Trophoblast cell (in vitro differentiated cells and primary cell): ENCODE measurements around the gene RASL12.
A peak's percentile ranks its signal among the peaks of the same experiment; 100 is the strongest.
"Not testable (repeated sequence)": the region's sequence is repeated elsewhere in the genome, so short reads cannot be mapped to it uniquely, and the experiment has no call there.

Experiments used
- DNase-seq, 2 donors: peaks; one replicate each; pipeline ENCODE4 v3.0.0-alpha.2; 2016
- H2AFZ ChIP-seq: 2 replicates; pipeline ENCODE4 v1.6.1; 2013; ENCODE audit warnings: low read length, moderate library complexity, mild to moderate bottlenecking; ENCODE audit not compliant: insufficient read depth, poor library complexity
- H2AK5ac ChIP-seq: 2 replicates; pipeline ENCODE4 v1.6.1; 2013; ENCODE audit warnings: mild to moderate bottlenecking, low read length
- H2BK120ac ChIP-seq: 2 replicates; pipeline ENCODE4 v1.6.1; 2013; ENCODE audit warnings: low read length, mild to moderate bottlenecking, moderate library complexity; ENCODE audit not compliant: insufficient read depth, poor library complexity
- H2BK12ac ChIP-seq: 2 replicates; pipeline ENCODE4 v1.6.1; 2013; ENCODE audit warnings: mild to moderate bottlenecking, low read length, moderate library complexity
- H2BK5ac ChIP-seq: 2 replicates; pipeline ENCODE4 v1.6.1; 2013; ENCODE audit warnings: low read length, low read depth, moderate library complexity, mild to moderate bottlenecking; ENCODE audit not compliant: poor library complexity
- H3K14ac ChIP-seq: 2 replicates; pipeline ENCODE4 v1.6.1; 2013; ENCODE audit warnings: mild to moderate bottlenecking, low read length
- H3K18ac ChIP-seq: 2 replicates; pipeline ENCODE4 v1.6.1; 2013; ENCODE audit warnings: mild to moderate bottlenecking, low read length
- H3K23ac ChIP-seq: 2 replicates; pipeline ENCODE4 v1.6.1; 2013; ENCODE audit warnings: low read length
- H3K27ac ChIP-seq: 2 replicates; pipeline ENCODE4 v1.5.1; 2013; ENCODE audit warnings: low read depth, mild to moderate bottlenecking, inconsistent platforms, low read length, moderate library complexity
- H3K27me3 ChIP-seq: 2 replicates; pipeline ENCODE4 v1.6.1; 2013; ENCODE audit warnings: inconsistent platforms, mild to moderate bottlenecking, low read length, moderate library complexity; ENCODE audit not compliant: insufficient read depth
- H3K36me3 ChIP-seq, 2 experiments: 1 replicate in 1 of 2; 2 replicates in 1 of 2; pipeline ENCODE4 v1.6.1; 2013; ENCODE audit warnings: low read length in 2 of 2, mild to moderate bottlenecking in 2 of 2, moderate library complexity in 1 of 2; ENCODE audit not compliant: insufficient read depth in 2 of 2, control insufficient read depth in 1 of 2
- H3K4ac ChIP-seq: 2 replicates; pipeline ENCODE4 v1.6.1; 2013; ENCODE audit warnings: low read depth, mild to moderate bottlenecking, low read length, moderate library complexity
- H3K4me1 ChIP-seq, 2 experiments: 1 replicate in 1 of 2; 2 replicates in 1 of 2; pipeline ENCODE4 v1.6.1; 2013; ENCODE audit warnings: low read length in 2 of 2, mild to moderate bottlenecking in 2 of 2, moderate library complexity in 1 of 2; ENCODE audit not compliant: insufficient read depth in 2 of 2, control insufficient read depth in 1 of 2
- H3K4me2 ChIP-seq: 2 replicates; pipeline ENCODE4 v1.6.1; 2013; ENCODE audit warnings: inconsistent platforms, mild to moderate bottlenecking, low read length, moderate library complexity
- H3K4me3 ChIP-seq: 2 replicates; pipeline ENCODE4 v1.5.1; 2013; ENCODE audit warnings: mild to moderate bottlenecking, low read depth, low read length, inconsistent platforms
- H3K79me1 ChIP-seq: one replicate; pipeline ENCODE4 v1.6.1; 2013; ENCODE audit warnings: low read length
- H3K79me2 ChIP-seq: 2 replicates; pipeline ENCODE4 v1.6.1; 2013; ENCODE audit warnings: low read length, mild to moderate bottlenecking; ENCODE audit not compliant: control insufficient read depth, insufficient read depth, poor library complexity
- H3K9ac ChIP-seq: 2 replicates; pipeline ENCODE4 v1.6.1; 2013; ENCODE audit warnings: mild to moderate bottlenecking, low read length
- H3K9me3 ChIP-seq: 2 replicates; pipeline ENCODE4 v1.6.1; 2013; ENCODE audit warnings: low read depth, mild to moderate bottlenecking, control low read depth, inconsistent platforms, low read length; ENCODE audit not compliant: insufficient read depth
- H4K12ac ChIP-seq: 2 replicates; pipeline ENCODE4 v1.6.1; 2013; ENCODE audit warnings: low read depth, mild to moderate bottlenecking, low read length, moderate library complexity
- H4K8ac ChIP-seq: 2 replicates; pipeline ENCODE4 v1.6.1; 2013; ENCODE audit warnings: low read depth, mild to moderate bottlenecking, low read length, moderate library complexity
- H4K91ac ChIP-seq: one replicate; pipeline ENCODE4 v1.6.1; 2013; ENCODE audit warnings: low read depth, mild to moderate bottlenecking, low read length, moderate library complexity
- WGBS: extraction: QIAGEN DNeasy Blood & Tissue Kit; methylation state at CpG from one replicate; pipeline ENCODE4 v1.1.7; 2013; ENCODE audit warnings: missing lambda C conversion rate; ENCODE audit not compliant: insufficient read length, insufficient coverage; ENCODE audit errors: extremely low coverage; 5-methylcytosine and 5-hydroxymethylcytosine counted together

Gene RASL12

DNA sequence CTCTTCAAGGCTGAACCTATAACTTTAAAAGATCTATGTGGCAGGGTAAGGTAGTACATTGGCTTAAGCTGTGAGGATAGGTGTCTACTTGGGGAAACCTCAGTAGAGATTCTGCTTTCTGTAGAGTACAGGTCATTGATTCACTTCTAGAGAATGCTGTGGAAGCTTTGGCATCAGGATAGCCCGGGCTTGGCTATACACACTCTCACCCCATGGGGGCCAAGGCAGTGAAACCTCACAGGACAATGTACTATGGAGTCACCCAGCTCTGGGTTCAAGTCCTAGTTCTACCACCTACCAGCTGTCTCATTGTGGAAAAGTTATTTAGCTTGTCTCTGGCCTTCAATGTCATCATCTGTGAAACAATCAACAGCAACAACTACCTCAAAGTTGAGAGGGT is 47.4 kb downstream of the RASL12 start:
- Histone ChIP-seq H3K4ac (no peak overlapping the region), H3K27ac (no peak overlapping the region), H3K14ac (no peak overlapping the region), H2BK12ac (no peak overlapping the region), H3K36me3 (peaks cover 3% of the 10 kb centered on the region in 2 experiments), H2BK5ac (no peak overlapping the region), H4K8ac (no peak overlapping the region), H3K18ac (no peak overlapping the region), H3K23ac (no peak overlapping the region), H4K12ac (no peak overlapping the region), H3K79me1 (no peaks in the 10 kb centered on the region), H3K4me3 (no peak overlapping the region), H2AK5ac (no peak overlapping the region), H3K4me2 (no peak overlapping the region), H3K79me2 (no peaks in the 10 kb centered on the region), H3K27me3 (no peaks in the 10 kb centered on the region), H2AFZ (no peak overlapping the region), H4K91ac (no peak overlapping the region), H3K9me3 (no peaks in the 10 kb centered on the region), H3K9ac (no peak overlapping the region), H3K4me1 (no peaks in the 10 kb centered on the region), H2BK120ac (no peak overlapping the region)
- peak; percentile 15 to 32 for DNase-seq
- WGBS, result no CpG with 5 or more reads among the region's 1 CpG

DNA sequence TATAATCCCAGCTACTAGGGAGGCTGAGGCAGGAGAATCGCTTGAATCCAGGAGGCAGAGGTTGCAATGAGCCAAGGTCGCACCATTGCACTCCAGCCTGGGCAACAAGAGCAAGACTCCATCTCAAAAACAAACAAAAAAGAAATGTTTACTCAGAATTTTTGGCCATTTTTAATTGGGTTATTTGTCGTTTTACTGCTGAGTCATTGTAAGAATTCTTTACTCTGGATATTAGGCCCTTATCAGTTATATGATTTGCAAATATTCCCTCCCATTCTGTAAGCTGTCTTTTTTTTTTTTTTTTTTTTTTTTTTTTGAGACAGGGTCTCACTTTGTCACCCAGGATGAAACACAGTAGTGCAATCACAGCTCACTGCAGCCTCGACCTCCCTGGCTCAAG is 56.6 kb downstream of the RASL12 start:
- not testable (repeated sequence) for H3K18ac ChIP-seq, H3K4me2 ChIP-seq, H3K14ac ChIP-seq, H3K27me3 ChIP-seq, H3K79me2 ChIP-seq, H3K79me1 ChIP-seq, H4K12ac ChIP-seq, H3K4me3 ChIP-seq, H2AK5ac ChIP-seq, H4K8ac ChIP-seq, H2BK12ac ChIP-seq, H2AFZ ChIP-seq, H2BK120ac ChIP-seq, H4K91ac ChIP-seq, H2BK5ac ChIP-seq, H3K4me1 ChIP-seq, H3K23ac ChIP-seq, H3K9me3 ChIP-seq, H3K27ac ChIP-seq, H3K9ac ChIP-seq, H3K4ac ChIP-seq, DNase-seq
- H3K36me3 ChIP-seq, result peaks cover 9 to 11% of the 10 kb centered on the region in 2 experiments
- WGBS, result no CpG with 5 or more reads among the region's 4 CpGs

DNA sequence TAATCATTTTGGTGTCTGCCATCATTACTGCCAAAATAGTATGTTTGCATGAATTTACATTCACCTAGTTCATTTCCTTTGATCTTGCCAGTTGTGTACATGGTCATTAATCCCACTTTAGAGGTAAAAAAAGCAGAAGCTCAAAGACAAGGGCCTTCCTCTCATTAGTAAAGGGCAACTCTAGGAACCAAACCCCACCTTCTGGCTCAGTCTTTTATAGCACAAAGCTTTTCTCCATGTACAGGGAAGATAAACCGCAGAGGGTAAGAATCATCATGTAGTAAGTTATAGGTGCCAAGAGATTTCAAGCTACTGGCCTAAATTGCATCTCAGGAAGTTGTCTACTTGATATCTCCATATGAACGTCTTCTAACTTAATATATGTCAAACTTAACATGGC is 58.8 kb downstream of the RASL12 start:
- H2BK5ac ChIP-seq, result no peak overlapping the region
- H3K18ac ChIP-seq, result no peak overlapping the region
- no peak overlapping the region for H2BK120ac ChIP-seq
- H2AK5ac ChIP-seq, result no peak overlapping the region
- H2BK12ac ChIP-seq, result no peak overlapping the region
- no peak overlapping the region for H2AFZ ChIP-seq
- H3K27ac ChIP-seq, result no peak overlapping the region
- no peak overlapping the region for H3K9ac ChIP-seq
- no peak overlapping the region for H4K12ac ChIP-seq
- no peaks in the 10 kb centered on the region for H3K79me2 ChIP-seq
- H3K36me3 ChIP-seq, result peaks cover 6 to 10% of the 10 kb centered on the region in 2 experiments
- H4K91ac ChIP-seq, result no peak overlapping the region
- WGBS, result no CpG with 5 or more reads among the region's 2 CpGs
- no peaks in the 10 kb centered on the region for H3K9me3 ChIP-seq
- no peak overlapping the region for H3K4me2 ChIP-seq
- no peaks in the 10 kb centered on the region for H3K79me1 ChIP-seq
- no peak overlapping the region for H3K14ac ChIP-seq
- H3K4me1 ChIP-seq, result peaks cover 0 to 1% of the 10 kb centered on the region in 2 experiments
- H3K23ac ChIP-seq, result no peak overlapping the region
- H3K4ac ChIP-seq, result no peak overlapping the region
- H3K27me3 ChIP-seq, result no peaks in the 10 kb centered on the region
- H4K8ac ChIP-seq, result no peak overlapping the region
- H3K4me3 ChIP-seq, result no peak overlapping the region
- no peak for DNase-seq

DNA sequence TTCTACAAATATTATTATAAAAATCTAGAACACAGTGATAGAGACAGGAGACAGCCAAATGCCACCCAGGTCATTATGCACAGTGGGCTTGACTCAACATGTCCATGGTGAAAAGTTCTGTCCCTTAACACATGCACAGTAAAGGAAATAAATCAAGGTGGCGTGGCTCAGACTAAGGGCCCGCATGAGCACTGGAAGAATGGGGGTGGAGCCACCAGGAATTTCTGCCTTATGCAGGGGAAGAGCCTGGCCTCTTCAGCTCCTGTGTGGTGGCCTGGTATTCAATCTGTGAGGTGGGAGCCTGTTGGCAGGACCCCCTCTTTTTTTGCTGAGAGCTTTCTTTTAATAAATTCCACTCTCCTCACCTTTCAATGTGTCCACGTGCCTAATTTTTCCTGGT is 60.9 kb downstream of the RASL12 start:
- Histone ChIP-seq H3K36me3 (peaks cover 0 to 6% of the 10 kb centered on the region in 2 experiments), H3K27me3 (no peaks in the 10 kb centered on the region), H2AK5ac (no peak overlapping the region), H3K79me1 (no peaks in the 10 kb centered on the region), H3K4ac (no peak overlapping the region), H2BK120ac (no peak overlapping the region), H4K12ac (no peak overlapping the region), H3K4me1 (peaks cover 0 to 1% of the 10 kb centered on the region in 2 experiments), H3K18ac (no peak overlapping the region), H4K91ac (no peak overlapping the region), H2AFZ (no peak overlapping the region), H3K9ac (no peak overlapping the region), H3K79me2 (no peaks in the 10 kb centered on the region), H2BK5ac (no peak overlapping the region), H3K9me3 (no peaks in the 10 kb centered on the region), H3K27ac (no peak overlapping the region), H3K4me3 (no peak overlapping the region), H4K8ac (no peak overlapping the region), H3K23ac (no peak overlapping the region), H3K4me2 (no peak overlapping the region), H3K14ac (no peak overlapping the region), H2BK12ac (no peak overlapping the region)
- WGBS, result no CpG with 5 or more reads among the region's 3 CpGs
- peak; percentile 48 to 67 for DNase-seq
